ENCODE results near the gene XYLB.

GRCh38 chr3:38365469-38366062 lies 19.0 kb downstream of the XYLB start:
- TF ChIP-seq CTCF (IDR thresholded peaks at IDR 0.05) (no peak), IRF3 (IDR thresholded peaks at IDR 0.05; ENCODE audit: low read depth, low read length) (no peak), TAF1 (IDR thresholded peaks at IDR 0.05; ENCODE audit: borderline replicate concordance, low read depth, low read length) (no peak), FOXM1 (IDR thresholded peaks at IDR 0.05; ENCODE audit: low read depth) (no peak), RFX5 (IDR thresholded peaks at IDR 0.05; ENCODE audit: low read length) (no peak), SIN3A (IDR thresholded peaks at IDR 0.05; ENCODE audit: borderline replicate concordance, low read depth, low read length) (no peak), NRF1 (IDR thresholded peaks at IDR 0.05; ENCODE audit: low read depth, low read length) (no peak), YY1 (IDR thresholded peaks at IDR 0.05; ENCODE audit: low read depth) (no peak), RCOR1 (IDR thresholded peaks at IDR 0.05; ENCODE audit: low read length) (no peak)
